HK-2 (cell line): ENCODE results near the gene UBE4A.

Experiments
- DNase-seq: peaks from one replicate; pipeline ENCODE4 v3.0.0-alpha.2; 2018; ENCODE audit not compliant: unreplicated experiment

UBE4A gene

DNA sequence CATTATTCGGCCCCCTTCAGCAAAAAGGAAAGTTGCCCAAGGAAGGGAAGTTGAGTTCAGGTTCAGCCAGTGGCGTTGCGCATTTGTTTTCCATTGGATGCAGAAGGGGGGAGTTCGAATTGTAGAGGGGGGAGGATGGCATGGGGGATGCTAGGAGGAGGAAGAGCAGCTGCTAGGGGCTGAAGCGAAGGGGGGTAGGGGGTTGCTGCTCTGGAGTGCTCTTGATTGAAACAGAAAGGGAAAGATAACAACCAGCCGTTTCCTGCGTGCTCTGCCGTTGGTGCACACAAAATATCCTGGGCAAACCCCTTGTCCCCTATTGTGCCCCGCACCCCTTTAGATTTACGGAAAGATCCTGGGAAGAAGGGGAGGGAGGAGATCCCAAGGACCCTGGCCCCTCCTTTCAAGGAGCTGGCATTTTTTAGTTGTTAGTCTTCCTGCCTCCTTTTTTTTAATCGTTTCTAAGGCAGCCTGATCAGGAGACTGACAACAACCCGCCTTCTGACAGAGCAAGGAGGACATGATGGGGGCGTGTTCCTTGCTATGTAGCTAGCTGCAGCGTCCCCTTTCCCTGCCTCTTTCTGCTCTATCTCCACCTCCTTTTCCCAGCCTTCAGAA is 79.0 kb downstream of the UBE4A start:
- no peak for DNase-seq

- no peak for DNase-seq
Observed at GRCh38 chr11:118439646-118440045, 80.2 kb downstream of the UBE4A start.

GRCh38 chr11:118441770-118442275 is 82.4 kb downstream of the UBE4A start:
- DNase-seq = no peak

DNA sequence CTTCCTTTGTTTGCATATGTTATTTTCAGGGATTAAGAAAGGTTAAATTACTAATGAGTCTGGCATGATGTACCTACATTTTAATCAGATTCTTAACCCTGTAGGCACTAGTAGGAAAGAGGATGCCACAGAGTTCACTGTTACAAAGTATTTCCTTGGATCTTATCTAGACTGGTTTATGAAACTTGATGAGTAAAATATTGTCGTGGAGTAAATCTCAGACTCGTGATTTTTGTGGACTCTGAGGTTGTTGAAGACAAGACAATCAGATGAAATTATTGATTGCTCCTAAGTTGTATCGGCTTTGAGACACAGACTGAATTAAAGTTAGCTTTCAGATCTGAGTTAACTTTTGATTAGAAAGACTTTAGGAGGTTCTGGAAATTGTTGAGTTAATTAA is 82.9 kb downstream of the UBE4A start:
- DNase-seq = no peak

DNA sequence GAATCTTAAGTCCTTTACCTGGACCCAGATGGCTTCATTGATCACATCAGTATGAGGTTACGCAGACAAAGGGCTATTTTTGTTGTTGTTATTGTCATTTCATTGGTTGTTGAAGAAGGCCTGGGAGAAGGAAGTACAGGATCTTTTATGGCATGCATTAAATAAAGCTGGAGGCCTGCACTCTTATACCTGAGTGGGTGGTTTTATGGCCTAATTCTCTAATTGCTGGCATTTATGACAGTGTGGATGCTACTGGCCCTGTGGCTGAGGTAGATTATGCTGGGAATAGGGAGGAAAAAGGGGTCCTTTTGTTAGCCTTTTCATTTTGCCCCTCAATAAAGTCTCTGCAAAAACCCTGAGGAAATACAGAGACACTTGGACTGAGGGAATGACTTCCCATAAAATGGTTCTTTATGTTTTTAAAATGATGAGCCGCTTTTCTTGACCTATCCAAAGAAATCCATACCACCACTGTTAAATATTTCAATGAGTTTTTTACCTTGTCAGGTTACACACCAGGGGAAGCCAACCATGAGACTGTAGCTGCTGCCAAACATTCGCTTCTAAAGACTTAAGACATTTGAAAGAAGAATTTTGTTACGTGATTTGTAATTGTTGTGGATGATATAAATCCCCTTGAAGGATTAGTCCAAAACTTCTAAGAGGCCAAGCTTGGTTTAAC is 83.6 kb downstream of the UBE4A start:
- DNase-seq = no peak

DNA sequence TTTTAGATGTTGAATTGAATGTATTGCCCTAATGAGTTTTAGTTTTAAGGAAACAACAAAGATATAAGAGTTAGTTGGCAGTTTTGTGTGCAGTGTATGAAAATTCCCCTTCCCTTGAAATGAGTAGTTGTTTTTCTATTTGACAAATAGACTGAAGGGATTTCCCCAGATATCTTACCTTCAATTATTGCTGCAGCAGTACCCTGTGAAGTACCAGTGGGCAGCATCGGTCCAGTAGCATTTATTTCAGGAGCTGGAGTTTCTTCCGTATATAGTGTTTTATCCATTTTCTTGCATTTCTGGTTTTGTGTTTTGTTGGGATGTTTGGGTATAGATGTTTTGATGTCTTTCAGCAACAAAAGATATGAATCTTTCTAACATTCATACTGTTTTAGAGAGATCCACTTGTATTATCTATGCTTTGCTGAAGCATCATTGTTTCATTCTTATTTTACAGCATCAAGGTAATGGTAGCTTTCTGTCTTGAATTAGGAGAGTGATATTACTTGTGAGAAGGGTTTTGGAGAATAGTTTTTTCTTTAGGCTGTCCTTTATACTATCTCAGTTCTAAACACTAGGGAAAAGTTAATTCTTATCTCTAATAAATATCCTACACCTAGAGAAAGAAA is 84.3 kb downstream of the UBE4A start:
- DNase-seq = no peak

DNA sequence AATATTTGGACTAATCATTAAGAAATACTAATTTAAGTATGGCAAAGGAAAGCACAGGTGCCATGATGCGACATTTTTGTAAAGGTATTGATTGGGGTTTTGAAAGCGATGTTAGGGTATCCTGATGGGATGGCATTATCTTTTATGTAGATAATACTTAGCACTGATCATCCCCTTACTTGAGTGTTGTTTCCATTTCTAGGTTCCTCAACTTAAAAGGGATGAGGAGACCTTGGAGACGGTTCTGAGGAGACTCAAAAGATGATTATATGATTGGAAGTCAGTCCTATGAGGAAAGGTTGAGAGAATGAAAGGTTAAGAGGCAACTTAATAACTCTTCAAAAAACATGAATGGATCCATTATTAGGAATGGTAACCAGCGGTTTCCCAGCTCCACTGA is 88.0 kb downstream of the UBE4A start:
- DNase-seq = no peak

- no peak for DNase-seq
Observed at GRCh38 chr11:118448294-118448693, 88.9 kb downstream of the UBE4A start.
